NCI-H1694 (cell line): ENCODE measurements around the gene CPNE8.

ENCODE experiments used
- DNase-seq: peaks from one replicate; lab custom pipeline; 2025; lab: John Stamatoyannopoulos, UW

The CPNE8 gene

DNA sequence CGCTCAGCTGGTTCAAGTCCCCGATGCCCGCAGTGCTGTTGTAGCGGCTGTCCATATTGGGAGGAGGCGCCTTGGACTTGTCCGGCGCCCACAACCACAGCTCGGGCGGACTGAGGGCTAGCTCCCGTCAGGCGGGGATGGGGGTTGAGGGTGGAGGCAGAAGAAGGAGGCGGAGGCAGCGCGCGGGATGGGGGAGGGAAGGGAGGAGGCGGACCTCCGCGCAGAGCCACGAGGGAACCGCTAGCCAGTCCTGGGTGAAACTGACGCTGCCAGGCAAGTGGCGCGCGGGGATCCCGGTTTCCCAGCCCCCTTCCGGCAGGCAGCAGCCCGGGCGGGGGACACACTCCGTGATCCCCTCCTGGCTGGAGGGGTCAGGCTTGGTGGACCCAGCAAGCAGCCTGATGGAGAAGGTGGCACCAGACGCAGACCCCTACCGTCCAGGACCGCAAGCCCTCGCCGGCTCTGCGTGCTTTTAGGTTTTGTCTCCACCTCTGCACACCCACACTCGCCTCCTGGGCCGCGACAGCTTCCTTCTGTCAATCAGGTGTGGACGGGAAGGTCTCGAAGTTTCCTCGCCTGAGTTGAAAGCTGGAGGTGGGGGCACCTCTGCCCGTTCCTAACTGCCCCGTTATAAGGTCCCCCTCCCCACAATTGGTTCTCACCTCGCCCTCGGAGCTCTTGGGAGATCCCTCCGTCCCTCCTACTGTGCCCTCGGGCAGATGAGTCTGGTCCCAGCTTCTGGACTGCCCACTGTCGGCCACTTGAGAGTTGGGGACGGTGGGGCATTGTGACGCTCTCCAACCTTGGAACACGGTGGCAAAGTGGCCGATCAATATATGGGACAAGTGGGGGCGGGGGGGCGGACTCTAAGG, at the start of gene CPNE8:
Gene CPNE8 (minus strand): TSS at position 112 of the 872 bp plus-strand sequence. CDS start 57 bp downstream, at position 55.
- DNase-seq = no peak

DNA sequence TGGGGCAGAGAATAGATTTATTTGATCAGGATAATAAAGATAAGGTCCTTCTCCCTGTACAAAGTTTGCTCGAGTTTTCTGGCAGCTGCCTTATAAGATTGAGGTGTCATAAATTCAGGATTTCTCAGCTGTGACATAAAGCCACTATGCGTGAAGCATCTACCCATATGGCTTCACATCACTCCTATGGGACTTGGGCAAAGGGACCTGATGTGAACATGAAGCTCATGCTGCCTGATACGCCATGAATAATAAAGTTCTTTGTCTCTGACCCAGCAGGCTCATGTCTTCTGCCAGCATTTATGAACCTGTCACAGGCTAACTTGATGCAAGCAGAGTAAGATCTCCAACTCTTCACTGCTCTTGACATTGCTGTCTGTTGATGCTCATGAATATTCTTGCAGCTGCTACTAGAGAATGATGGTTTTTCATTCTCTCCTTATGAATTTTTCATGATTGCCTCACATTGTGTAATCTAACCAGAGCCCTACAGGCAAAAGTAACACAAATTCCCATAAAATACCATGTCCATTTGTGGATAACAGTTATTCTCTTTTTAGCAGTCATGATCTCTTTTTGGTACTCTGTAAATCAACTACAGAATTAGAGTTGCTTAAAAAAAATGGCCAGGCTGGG, 49.0 kb upstream of the CPNE8 start:
- DNase-seq = no peak

DNA sequence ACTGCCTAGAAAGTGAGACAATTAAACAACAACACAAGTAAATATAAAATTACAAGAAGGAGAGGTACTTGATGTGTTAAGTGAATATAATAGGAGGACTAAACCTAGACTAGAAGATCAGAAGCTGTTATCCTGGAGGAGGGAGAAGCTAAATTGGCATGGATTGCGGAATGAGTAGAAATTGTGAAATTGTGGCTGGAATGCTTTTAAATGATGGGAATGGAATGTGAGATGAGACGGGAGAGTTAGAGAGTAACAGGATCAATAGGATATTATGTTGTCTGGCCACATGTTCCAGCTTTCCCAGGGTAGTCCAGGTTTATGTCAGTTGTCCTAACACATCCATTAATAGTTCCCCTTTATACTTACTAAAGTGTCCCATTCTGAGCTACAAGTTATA, 44.0 kb upstream of the CPNE8 start:
- DNase-seq = no peak

DNA sequence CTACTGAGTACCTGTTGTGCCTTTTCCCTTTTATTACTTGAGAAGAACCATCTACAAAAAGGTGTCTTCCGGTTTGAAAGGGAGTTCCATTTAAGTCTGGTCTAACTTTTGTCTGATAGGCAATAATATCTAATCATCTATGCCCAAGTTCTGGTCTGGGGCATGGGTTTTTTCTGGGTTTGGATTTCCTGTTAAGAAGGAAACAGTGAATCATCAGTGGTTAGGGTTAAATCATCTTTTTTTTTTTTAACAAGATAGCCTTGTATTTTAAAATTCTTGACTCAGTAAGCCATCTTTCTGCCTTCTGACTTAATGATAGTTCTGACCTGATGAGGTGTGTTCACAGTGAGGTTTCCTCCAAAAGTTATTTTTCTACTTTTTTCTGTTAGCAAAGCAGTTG, 29.3 kb upstream of the CPNE8 start:
- no peak for DNase-seq

DNA sequence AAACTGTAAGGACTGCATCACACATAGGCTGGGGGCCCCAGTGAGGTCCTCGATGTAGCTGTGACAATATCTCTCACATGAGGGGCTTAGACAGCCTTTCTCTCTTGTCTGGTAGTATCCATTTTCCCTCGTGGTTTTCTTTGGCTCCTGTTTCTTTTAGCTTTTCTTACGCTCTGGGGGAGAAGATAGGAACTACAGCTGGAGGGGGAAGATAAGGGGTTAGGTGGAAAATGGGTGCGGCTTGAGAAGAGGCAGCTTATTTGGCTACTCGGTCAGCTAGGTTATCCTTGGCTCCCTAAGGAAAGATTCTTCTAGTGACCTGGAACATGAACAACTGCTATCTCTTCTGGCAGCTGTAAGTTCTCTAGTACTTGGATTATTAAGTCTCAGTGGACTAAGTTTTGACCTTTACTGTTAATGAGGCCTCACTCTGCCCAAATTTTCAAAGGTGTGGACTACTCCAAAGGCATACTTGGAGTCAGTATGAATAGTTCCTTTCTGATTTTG, 28.7 kb upstream of the CPNE8 start:
- no peak for DNase-seq

DNA sequence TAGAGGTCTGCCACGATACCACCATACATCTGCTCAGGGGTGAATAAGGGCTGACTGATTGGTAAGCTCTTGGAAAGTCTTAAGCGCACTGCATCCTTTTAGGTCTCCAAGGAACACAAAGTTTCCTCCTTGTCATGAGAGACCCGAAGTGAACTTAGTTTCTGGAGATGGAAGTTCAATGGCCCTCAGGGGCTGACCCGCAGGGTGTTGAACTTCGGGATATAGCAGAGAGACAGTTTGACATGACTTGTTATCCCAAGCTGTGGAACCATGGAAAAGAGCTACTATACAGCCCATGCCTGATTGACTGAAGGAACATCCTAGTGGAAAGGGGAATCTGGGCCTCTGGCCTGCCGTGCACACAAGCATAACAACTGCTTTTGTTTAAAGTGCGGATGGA, 26.9 kb upstream of the CPNE8 start:
- DNase-seq = no peak

DNA sequence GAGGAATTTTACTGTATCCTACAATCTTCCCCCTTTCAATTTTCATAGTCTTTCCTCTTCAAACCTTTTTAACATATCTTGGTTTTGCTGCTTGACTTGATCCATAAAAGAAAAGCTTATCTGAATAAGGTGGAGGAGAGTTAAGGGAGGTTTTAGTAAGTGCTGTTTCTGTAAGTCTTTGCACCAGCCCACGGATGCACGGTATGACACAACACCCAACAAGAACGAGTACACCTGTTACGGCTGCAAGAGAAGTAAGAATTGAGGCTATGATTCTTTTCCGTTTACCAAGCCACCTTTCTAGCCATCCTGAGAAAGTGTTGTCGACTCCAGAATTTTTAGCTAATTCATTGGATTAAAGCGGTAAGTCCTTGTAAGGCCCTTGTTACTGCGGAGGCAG, 26.1 kb upstream of the CPNE8 start:
- DNase-seq = no peak

DNA sequence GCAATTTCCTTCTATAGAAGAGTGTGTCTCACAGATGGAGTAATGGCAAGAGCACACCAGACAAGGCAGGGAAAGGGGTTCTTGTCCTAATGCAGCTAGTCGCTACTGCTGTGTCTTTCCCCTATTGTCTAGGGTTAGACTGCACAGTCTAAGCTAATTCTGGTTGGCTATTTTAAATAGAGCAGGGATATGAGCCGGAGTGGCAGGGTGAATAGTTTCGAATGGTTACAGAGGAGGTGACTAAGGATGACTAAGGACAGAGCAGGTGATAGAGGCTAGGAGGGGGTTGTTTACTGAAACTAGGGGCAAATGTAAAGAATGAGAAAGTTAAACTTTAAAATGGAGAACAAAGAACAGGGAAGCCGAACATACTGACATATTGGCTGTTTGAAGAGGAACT, 25.6 kb upstream of the CPNE8 start:
- no peak for DNase-seq

DNA sequence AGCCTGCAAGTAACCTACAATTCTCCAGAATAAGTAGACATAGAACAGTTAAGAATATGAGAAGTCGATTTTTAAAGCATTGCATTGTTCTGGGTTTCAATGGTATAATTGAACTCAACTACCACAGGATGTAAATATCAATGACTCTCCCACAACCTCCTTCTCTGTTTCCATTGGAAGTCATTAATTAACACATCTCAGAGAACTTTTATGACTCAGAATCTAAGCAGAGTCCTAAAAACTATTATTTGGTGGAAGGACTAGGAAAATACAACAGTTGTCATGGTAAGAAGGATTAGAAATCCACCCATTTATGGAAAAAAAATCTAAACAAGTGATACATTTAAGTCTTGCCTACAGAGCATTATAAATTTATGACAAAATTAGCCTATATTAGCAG, 21.1 kb upstream of the CPNE8 start:
- no peak for DNase-seq

DNA sequence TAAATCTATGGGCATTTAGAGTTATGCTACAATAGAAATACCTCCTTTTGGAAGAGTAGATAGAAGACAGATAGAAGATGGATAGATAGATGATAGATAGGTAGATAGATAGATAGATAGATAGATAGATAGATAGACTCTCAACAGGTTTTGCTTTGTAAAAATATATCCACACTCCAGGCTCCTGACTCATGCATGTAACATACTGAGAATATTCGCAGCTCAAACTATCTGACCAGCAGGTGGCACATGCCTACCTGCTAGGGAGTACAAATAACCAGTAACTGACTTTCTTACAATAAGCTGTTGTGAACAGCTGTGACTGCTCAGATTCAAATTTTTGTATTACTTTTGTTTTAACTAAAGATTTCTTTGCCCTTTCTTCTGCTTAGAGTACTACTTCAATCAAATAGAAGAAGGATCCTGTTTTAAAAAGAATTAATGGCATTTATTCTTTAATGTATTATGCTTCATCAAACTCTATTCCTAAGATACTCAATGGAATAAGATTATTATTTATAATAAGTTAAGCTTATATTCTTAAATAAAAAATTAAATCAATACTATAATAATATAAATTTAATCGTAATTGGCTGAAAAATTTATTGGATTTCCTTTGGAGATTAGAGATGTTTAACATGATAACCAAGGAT, 15.8 kb upstream of the CPNE8 start:
- DNase-seq = peak; percentile 8

DNA sequence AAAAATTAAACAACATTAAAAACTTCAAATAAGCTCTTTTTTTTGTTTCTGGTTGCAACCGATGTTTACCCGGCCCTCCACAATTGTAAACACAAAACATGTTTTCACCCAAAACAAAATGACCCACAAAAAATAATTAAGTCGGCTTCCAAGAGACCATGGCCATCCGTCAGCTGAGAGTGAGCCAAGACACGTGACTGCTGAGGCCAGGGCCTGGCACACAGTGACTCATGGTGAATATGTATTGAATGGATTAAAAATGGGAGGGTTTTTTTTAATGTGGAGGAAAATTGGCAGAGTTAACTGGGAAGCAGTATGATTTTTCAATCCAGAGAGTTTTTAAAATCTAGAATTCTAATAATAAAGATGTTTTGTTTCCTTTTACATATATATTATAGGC, 13.8 kb upstream of the CPNE8 start:
- no peak for DNase-seq

DNA sequence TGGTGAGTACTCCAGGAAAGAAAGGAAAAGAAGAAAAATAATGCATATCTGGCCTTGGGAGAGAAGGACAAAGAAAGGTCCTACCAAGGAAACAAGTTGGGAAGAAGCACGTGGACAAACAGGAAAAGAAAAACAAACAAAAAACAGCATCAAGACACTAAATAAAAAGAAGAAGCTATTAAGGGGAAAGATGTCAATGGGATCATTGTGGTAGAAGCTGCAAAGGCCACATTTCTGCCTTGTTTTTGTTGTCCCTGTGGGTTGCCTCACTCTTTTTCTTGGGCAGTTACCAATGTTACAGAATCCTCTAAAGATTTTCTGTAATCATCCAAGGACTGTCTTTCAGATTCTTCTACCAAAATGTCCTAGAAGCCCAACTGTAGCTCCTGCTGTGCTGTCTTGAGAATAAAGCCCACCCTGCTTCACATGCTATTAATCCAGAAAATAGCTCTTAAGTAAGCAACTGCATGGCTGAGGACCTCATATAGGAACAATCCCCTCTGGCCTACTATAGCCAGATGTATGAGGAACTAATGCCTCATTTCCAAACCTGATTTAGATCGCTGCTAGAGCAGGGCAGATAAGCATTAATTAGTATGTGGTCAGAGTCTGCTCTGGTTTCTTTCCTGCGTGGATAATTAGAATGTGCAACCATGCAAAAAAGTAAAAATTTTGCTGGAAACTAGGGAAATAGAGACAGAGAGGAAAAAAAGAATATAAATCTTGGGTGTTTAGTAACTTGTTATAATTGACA, 10.2 kb upstream of the CPNE8 start:
- DNase-seq = no peak

DNA sequence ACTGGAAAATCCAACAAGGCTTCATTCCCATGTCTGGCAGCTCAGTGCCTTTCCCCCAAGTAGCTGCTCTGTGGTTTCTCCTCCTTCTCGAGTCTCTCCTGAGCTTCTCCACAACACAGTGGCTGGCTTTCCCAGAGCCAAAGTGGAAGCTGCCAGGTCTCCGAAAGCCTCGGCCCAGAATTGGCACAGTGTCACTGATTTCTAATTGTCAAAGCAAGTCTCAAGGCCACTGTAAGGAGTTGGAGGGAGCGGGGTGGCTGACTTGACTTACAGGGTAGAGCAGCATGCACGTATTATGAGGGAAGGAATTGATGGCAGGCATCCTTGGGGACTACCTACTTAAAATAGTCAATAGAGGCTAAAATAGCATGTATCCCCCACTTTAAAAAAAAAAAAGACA, 6.7 kb upstream of the CPNE8 start:
- DNase-seq = no peak

DNA sequence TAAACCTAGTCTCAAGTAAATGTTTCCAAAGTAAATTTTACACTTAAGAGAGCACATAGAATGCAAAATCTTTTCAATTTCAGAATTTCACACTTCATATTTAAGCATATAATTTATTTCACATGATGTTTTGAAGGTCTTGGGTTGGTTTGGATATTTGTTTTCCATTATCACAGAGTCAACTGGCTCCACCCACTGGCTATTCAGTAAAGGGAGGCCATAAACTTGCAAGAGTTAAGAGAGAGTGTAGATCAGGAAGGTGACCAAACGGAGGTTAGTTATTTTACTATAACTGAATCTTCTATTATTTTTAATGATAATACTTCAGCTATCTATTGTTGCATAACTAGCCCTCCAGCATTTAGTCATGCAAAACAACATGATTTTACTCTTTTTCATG, 6.2 kb upstream of the CPNE8 start:
- no peak for DNase-seq

DNA sequence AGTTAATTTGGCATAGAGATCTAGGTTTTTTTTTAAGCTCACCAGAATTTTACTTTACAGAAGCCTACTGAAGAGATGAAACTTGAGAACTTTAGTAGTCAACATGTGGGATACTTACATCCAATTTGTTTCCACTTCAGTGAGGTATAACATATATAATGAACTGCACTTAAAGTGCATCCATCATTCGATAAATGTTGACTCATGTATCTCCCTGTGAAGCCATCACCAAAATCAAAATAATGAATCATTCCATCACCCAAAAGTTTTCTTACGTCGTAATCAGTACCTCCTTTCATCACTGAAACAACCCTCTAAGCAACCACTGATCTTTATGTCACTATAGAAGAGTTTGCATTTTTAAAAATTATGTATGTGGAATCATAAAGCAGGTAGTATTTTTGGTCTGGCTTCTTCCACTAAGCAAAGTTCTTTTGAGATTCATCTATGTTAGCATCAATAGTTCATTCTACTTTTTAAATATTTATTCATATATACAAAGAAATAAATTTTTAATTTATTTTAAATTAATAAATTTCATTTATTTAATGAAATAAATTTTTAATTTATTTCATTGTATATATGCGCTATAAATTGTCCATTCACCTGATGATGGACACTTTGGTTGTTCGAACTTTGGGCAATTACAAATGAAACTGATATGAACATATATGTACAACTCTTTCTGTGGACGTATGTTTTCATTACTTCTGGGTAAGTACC, 2.0 kb upstream of the CPNE8 start:
- no peak for DNase-seq

DNA sequence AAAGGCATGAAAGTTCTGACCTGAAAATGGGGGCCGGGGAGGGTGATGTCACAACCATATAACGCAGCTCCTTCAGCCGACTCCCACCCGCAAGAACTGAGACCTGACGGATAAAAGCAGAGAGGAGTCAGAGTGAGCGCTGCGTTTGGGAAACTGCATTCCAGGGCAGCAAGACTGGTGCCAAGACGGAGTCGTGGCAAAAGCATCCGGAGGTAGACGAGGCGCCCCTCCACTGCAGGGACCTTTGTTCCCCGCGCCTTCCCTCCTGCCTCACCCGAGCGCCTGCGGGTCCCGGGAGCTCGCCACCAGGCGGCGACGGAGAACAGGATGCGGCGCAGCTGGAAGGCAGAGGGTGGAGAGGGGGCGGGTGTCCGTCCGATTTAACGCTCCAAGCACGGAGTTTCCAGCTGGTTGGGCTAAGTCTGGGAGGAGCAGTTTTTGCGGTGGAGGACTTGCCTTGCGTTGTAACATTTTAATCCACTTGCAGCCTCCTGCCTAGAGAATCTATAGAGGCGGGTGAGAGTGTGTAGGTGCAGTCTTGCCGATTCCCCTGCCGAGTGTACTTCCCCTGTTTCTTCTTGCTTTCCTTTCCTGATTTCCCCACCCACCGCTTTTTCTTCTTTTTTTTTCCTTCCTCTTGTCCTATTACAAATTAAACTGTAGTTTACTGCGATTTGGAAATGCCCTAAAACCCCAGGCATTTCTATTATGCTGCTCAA, 1.2 kb upstream of the CPNE8 start:
- peak; percentile 2 for DNase-seq

DNA sequence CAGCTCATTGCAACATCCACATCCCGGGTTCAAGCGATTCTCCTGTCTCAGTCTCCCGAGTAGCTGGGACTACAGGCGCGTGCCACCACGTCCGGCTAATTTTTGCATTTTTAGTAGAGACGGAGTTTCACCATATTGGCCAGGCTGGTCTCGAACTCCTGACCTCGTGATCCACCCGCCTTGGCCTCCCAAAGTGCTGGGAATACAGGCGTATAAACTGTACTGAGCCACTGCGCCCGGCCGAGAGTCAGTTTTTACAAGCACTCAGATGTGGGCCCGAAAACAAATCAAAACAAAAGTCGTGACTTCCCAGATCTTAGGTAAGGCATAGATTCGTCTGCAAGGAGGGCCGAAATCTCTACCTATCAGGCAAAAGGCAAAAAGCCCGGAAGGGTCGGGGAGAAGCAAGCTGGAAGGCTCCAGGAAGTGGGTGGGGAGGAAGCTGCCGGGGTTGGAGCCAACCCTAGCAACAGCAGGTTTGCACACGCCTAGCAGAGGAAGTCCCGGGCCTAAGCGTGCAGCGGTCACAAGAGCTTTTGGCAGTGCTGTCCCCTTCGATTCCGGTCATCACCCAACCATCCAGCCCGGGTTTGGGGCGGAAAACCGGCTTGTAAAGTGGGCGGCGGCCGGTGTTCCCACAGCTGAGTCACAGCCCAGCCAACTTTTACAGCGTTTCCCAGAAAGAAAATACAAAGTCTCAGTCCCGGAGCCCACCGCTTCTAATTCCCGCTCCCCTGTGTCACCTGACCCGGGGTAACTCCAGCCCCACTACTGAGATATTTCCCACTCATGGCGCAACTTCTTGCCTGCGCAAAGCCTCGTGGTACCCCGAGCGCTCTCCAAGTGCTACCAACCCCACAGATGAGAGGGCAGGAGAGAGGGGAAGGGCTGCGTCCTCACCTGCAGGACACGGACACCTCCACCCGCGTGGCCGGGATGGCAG, 583 bp downstream of the CPNE8 start:
- no peak for DNase-seq

DNA sequence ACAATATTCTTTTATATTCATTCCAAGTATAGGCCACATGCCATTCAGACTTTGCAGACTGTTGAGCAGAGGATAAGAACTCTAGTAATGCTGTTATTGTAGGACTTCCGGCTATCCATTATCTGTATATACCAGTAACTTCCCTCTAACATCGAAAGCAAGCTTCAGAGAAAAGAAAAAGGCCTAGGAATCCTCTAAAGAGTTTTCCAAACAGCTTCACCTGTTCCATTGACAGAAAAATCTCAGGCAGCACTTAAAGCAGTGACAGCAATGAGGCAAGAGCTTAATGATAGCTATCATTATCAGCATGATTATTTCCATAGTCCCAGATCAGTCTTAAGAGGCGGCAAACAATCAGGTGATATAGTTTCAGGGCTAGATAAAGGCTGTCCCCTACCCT, 1.8 kb downstream of the CPNE8 start:
- DNase-seq = no peak

DNA sequence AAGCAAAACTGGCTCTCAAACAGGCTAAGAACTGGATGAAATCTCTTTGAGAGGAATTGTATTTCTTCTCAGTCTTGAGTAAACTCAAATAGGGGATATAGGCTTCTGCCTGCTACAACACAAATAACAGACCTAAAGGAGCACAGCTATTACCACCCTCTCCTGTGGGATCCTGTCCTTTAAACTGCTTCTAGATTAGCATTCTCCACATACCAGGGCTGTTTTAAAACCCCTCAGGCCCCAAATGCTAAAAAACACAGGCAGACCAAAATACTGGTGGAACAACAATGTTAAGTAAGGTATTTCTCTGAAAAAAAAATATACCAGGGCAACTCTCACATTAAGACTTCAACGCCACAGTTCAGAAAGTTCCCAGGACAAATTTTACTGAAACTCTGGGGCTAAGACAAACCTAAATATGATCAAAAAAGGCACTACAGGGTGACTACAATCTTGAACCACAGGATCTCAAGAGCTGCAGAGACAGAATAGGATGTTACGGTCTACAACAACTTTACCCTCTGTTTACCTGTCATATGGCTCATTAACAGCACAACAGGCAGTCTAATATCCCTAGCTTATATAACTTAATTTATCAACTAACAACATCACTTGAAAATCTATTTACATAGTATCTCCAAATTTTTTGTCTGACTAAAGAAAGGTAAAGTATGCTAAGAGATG, 7.2 kb downstream of the CPNE8 start:
- DNase-seq = no peak
